ENCODE data around the gene EGFLAM.
"Not testable (repeated sequence)": the region's sequence is repeated elsewhere in the genome, so short reads cannot be mapped to it uniquely, and the experiment has no call there.

The EGFLAM gene

GRCh38 chr5:38329132-38329715, 70.9 kb downstream of the EGFLAM start:
- no peak for DNase-seq (ENCODE audit: low read depth)

- DNase-seq (ENCODE audit: low read depth): no peak
Observed at GRCh38 chr5:38330207-38330606, 71.8 kb downstream of the EGFLAM start.

DNA sequence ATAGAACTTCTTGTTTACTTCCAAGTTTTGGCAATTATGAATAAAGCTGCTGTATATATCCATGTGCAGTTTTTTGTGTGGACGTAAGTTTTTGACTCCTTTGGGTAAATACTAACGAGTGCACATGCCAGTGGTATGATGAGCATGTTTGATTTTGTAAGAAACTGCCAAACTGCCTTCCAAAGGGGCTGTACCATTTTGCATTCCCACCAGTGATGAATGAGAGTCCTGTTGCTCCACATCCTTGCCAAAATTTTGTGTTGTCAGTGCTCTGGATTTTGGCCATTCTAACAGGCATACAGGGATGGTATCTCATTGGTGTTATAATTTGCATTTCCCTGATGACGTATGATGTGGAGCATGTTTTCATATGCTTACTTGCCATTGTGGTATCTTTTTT, 73.5 kb downstream of the EGFLAM start:
- no peak for DNase-seq (ENCODE audit: low read depth)

- not testable (repeated sequence) for DNase-seq (ENCODE audit: low read depth)
Observed at GRCh38 chr5:38333181-38333580, 74.8 kb downstream of the EGFLAM start.

- no peak for DNase-seq (ENCODE audit: low read depth)
Observed at GRCh38 chr5:38338455-38338854, 80.1 kb downstream of the EGFLAM start.

DNA sequence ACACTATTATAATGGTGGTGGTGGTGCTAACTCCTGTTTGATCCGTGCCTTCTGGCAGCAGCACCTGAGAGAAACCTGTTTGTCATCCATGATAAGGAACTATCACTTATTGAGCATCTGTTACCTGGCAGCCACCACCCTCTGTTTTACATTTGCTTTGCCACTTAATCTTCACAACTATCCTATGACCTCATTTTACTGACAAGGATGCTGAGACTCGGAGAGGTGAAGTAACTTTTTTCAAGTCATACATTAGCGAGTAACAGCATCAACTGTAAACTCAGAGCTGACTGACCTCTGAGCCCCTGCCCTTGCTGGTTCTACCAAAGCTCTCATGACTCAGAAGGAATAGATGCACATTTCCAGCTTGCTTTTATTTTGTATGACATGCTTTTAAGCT, 81.1 kb downstream of the EGFLAM start:
- no peak for DNase-seq (ENCODE audit: low read depth)

DNA sequence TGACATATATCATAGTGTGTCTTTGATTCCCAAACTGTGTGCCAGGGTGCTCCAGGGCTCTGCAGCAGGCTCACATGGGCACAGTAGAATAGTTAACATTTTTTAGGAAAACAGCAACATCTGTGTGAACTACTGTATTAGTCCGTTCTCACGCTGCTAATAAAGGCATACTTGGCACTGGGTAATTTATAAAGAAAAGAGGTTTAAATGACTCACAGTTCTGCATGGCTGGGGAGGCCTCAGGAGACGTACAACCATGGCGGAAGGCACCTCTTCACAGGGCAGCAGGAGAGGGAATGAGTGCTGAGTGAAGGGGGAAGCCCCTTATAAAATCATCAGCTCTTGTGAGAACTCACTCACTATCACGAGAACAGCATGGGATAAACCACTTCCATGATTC, 82.7 kb downstream of the EGFLAM start:
- DNase-seq (ENCODE audit: low read depth): no peak

GRCh38 chr5:38341641-38342040, 83.3 kb downstream of the EGFLAM start:
- DNase-seq (ENCODE audit: low read depth): no peak

GRCh38 chr5:38342261-38342660, 83.9 kb downstream of the EGFLAM start:
- no peak for DNase-seq (ENCODE audit: low read depth)

- no peak for DNase-seq (ENCODE audit: low read depth)
Observed at GRCh38 chr5:38344891-38345290, 86.5 kb downstream of the EGFLAM start.

GRCh38 chr5:38346593-38346992, 88.2 kb downstream of the EGFLAM start:
- DNase-seq (ENCODE audit: low read depth): no peak

DNA sequence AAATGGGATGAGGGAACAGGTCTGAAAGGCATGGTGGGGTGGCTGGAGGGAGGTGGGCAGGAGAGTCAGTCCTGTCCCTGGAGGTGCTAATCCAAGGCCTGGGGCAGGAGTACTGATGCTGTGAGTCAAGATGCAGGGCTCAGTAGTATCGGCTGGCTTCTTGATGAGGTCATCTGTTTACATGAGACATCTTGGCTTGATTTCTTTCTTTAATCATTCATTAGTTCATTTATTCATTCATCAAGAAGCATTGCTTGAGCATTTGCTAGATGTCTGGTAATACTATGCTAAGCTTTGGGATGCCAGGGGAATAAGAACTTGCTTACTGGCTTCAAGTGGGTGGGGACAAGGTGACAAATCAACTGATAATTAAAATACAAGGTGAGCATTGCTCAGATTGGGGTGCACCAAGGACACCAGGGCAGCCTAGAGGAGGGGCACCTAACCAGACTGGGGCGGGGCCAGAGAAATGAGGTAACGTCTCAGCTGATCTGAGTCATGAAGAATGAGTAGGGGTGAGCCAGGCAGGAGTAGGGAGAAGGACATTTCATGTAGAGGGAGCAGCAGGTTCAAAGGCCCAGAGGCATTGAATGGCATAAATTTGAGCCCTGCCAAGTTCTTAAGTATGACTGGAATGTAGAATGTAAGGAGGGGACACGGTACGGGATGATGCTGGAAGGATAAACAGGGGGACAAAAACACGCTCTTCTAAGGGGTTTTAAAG, 88.8 kb downstream of the EGFLAM start:
- no peak for DNase-seq (ENCODE audit: low read depth)

GRCh38 chr5:38347896-38348295, 89.5 kb downstream of the EGFLAM start:
- DNase-seq (ENCODE audit: low read depth): no peak

- DNase-seq (ENCODE audit: low read depth): no peak
Observed at GRCh38 chr5:38360323-38361061, 102.1 kb downstream of the EGFLAM start.

DNA sequence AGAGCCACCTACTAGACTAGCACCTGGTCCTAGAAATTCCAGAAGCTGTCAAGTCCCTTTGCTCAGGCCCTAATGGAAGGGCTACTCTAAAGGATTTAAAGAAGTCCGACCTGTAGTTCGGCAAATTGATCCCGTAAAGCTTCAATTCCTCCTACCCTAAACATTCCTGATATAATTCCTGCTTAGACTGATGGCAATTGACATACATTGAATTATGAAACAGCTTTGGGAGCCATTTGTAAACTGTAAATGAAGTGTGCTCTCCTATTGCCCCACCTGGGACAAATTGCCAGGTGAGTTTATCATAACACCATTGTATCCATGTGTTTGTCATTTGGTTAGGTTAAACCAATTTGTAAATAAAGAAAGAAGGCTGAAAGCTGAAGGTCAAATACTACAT, 104.4 kb downstream of the EGFLAM start:
- no peak for DNase-seq (ENCODE audit: low read depth)

GRCh38 chr5:38364825-38365224, 106.5 kb downstream of the EGFLAM start:
- DNase-seq (ENCODE audit: low read depth): no peak

GRCh38 chr5:38367410-38367809, 109.1 kb downstream of the EGFLAM start:
- no peak for DNase-seq (ENCODE audit: low read depth)

GRCh38 chr5:38367966-38368365, 109.6 kb downstream of the EGFLAM start:
- DNase-seq (ENCODE audit: low read depth): no peak

- DNase-seq (ENCODE audit: low read depth): no peak
Observed at GRCh38 chr5:38369692-38370091, 111.3 kb downstream of the EGFLAM start.

GRCh38 chr5:38370358-38371100, 112.2 kb downstream of the EGFLAM start:
- DNase-seq (ENCODE audit: low read depth): no peak

DNA sequence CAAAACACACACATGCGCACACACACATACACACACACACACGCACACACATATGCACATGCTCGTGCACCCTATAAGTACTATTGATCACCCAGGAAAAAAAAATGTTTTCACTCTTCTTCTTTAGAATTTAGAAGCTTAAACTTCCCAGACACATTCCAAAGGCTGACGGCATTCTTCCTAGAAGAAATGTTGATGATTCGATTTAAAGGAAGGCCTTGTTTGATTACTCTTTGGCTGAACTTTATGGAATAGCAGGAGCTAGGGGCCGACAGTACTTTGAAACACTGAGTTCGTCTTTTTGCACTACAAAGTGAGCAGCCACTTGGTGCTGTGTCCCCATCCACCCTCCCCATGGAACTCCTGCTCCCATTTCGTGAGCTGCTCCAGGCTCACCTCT, 113.2 kb downstream of the EGFLAM start:
- DNase-seq (ENCODE audit: low read depth): no peak

GRCh38 chr5:38373743-38374142, 115.4 kb downstream of the EGFLAM start:
- no peak for DNase-seq (ENCODE audit: low read depth)

DNA sequence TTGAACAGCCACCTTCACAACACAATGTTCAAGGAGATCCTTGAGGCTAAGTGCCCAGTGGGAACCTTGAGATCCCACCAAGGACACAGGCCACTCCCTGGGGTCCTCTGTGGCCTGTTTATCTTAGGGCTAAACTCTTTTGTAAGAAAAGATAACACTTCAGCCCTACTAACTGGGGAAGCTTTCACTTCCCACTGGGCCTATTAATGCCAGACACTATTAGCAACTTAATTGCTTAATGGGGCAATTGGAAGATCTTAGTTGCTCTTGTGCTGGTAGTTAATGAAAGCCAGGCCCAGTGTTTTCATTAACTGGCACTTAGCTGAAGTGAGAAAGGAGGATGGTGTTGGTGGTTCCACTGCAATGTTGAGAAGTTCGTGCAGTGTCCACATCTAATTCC, 117.1 kb downstream of the EGFLAM start:
- DNase-seq (ENCODE audit: low read depth): no peak

Data from non-pigmented ciliary epithelial cell (primary cell).